Measurements from ENCODE around the gene TBC1D9.

DNA sequence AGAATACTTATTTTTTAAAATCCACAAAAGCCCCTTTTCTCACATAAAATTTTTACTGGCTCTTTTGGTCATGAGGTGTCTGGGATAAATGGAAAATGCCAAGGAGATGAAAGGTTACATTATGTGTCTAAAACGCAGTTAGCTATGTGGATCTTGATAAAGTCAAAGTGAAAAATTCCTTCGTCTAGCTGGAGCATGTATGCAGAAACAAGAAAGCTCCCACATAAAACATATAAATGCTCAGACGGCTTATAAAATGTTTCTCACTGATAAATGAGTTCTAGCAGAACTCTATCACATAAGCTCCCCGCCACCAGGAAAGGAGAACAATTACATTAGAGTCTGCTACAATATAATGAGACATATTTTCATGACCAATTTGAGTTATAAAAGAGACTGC, 83.8 kb downstream of the TBC1D9 start:
- TF ChIP-seq EZH2 (IDR thresholded peaks at IDR 0.05; ENCODE audit: borderline replicate concordance, low read length), result no peak
- TF ChIP-seq, protein P1, sequence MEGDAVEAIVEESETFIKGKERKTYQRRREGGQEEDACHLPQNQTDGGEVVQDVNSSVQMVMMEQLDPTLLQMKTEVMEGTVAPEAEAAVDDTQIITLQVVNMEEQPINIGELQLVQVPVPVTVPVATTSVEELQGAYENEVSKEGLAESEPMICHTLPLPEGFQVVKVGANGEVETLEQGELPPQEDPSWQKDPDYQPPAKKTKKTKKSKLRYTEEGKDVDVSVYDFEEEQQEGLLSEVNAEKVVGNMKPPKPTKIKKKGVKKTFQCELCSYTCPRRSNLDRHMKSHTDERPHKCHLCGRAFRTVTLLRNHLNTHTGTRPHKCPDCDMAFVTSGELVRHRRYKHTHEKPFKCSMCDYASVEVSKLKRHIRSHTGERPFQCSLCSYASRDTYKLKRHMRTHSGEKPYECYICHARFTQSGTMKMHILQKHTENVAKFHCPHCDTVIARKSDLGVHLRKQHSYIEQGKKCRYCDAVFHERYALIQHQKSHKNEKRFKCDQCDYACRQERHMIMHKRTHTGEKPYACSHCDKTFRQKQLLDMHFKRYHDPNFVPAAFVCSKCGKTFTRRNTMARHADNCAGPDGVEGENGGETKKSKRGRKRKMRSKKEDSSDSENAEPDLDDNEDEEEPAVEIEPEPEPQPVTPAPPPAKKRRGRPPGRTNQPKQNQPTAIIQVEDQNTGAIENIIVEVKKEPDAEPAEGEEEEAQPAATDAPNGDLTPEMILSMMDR (IDR thresholded peaks at IDR 0.05; ENCODE audit: low read length), result no peak
